Tibial artery (tissue), 4 donors: ENCODE measurements around the gene C12orf57.

Source experiments
- DNase-seq, 2 donors: peaks; one replicate each; pipeline ENCODE4 v3.0.0-alpha.2; 2019
- H3K27ac ChIP-seq, 2 donors: fragments of 200-600 bp; sonication (generic) in 1 of 2; 1 replicate in 1 of 2; 2 replicates in 1 of 2; pipeline ENCODE4 v1.5.1; 2018 to 2019; ENCODE audit warnings: mild to moderate bottlenecking in 1 of 2
- H3K27me3 ChIP-seq, 2 donors: fragments of 200-600 bp; sonication (generic) in 1 of 2; one replicate each; pipeline versions ENCODE4 v1.5.1 to v1.6.0; 2016 to 2019
- H3K36me3 ChIP-seq, 3 donors: fragments of 200-600 bp; sonication (generic) in 2 of 3; one replicate each; pipeline ENCODE4 v1.5.1; 2016 to 2019; ENCODE audit warnings: mild to moderate bottlenecking in 2 of 3
- H3K4me1 ChIP-seq, 4 donors: fragments of 200-600 bp; sonication (generic) in 2 of 4; 1 replicate in 3 of 4; 2 replicates in 1 of 4; pipeline ENCODE4 v1.5.1; 2016 to 2019
- H3K4me3 ChIP-seq, 2 donors: fragments of 200-600 bp; sonication (generic) in 1 of 2; 1 replicate in 1 of 2; 2 replicates in 1 of 2; pipeline ENCODE4 v1.5.1; 2018 to 2019; ENCODE audit warnings: mild to moderate bottlenecking in 2 of 2
- H3K9me3 ChIP-seq, 3 donors: fragments of 200-600 bp; sonication (generic) in 1 of 3; one replicate each; pipeline ENCODE4 v1.5.1; 2016 to 2019
- CTCF ChIP-seq, 2 experiments: fragments of 200-600 bp in 1 of 2; fragments of 450-650 bp in 1 of 2; IDR thresholded peaks; one replicate each; pipeline ENCODE4 v1.5.1; 2017 to 2019; ENCODE audit warnings: antibody characterized with exemption in 2 of 2, mild to moderate bottlenecking in 1 of 2, moderate library complexity in 1 of 2
- intact Hi-C: fragments of 100-400 bp; cut with DNase I; formaldehyde crosslinking; loops from one replicate; pipeline ENCODE4 v1.15.0; 2023; ENCODE audit warnings: low total_unique reads

The C12orf57 gene

GRCh38 chr12:6947615-6948014 lies 3.8 kb downstream of the C12orf57 start:
- Histone ChIP-seq H3K4me1 (peaks cover 0 to 28% (median 25%) of the 10 kb centered on the region in 4 donors), H3K27ac (no peak overlapping the region), H3K4me3 (no peak overlapping the region), H3K9me3 (no peaks in the 10 kb centered on the region), H3K36me3 (peaks cover 0 to 21% (median 14%) of the 10 kb centered on the region in 3 donors), H3K27me3 (no peaks in the 10 kb centered on the region)
- no peak for DNase-seq
- intact Hi-C loops, result loop anchor here (10.0 kb wide), 1 partner anchor 167 kb away; no protein-coding TSS in a partner anchor
- no peak for TF ChIP-seq CTCF (IDR thresholded peaks at IDR 0.05)

- no peaks in the 10 kb centered on the region for H3K9me3 ChIP-seq
- no peaks in the 10 kb centered on the region for H3K27me3 ChIP-seq
- no peak for DNase-seq
- no peak overlapping the region for H3K4me3 ChIP-seq
- no peak for TF ChIP-seq CTCF (IDR thresholded peaks at IDR 0.05)
- no peak overlapping the region for H3K27ac ChIP-seq
- intact Hi-C loops, result loop anchor here (10.0 kb wide), 1 partner anchor 166 kb away; no protein-coding TSS in a partner anchor
- H3K36me3 ChIP-seq, result peaks cover 0 to 21% (median 14%) of the 10 kb centered on the region in 3 donors
- H3K4me1 ChIP-seq, result peaks cover 0 to 20% (median 18%) of the 10 kb centered on the region in 4 donors
Observed at GRCh38 chr12:6948873-6949594, 5.2 kb downstream of the C12orf57 start.

GRCh38 chr12:6950401-6950801 lies 6.6 kb downstream of the C12orf57 start:
- Histone ChIP-seq H3K36me3 (peaks cover 0 to 26% (median 13%) of the 10 kb centered on the region in 3 donors), H3K4me3 (no peak overlapping the region), H3K27ac (no peak overlapping the region), H3K27me3 (no peaks in the 10 kb centered on the region), H3K4me1 (peaks cover 0 to 12% (median 12%) of the 10 kb centered on the region in 4 donors), H3K9me3 (no peaks in the 10 kb centered on the region)
- intact Hi-C loops, result no loop called here
- no peak for TF ChIP-seq CTCF (IDR thresholded peaks at IDR 0.05)
- DNase-seq, result no peak

DNA sequence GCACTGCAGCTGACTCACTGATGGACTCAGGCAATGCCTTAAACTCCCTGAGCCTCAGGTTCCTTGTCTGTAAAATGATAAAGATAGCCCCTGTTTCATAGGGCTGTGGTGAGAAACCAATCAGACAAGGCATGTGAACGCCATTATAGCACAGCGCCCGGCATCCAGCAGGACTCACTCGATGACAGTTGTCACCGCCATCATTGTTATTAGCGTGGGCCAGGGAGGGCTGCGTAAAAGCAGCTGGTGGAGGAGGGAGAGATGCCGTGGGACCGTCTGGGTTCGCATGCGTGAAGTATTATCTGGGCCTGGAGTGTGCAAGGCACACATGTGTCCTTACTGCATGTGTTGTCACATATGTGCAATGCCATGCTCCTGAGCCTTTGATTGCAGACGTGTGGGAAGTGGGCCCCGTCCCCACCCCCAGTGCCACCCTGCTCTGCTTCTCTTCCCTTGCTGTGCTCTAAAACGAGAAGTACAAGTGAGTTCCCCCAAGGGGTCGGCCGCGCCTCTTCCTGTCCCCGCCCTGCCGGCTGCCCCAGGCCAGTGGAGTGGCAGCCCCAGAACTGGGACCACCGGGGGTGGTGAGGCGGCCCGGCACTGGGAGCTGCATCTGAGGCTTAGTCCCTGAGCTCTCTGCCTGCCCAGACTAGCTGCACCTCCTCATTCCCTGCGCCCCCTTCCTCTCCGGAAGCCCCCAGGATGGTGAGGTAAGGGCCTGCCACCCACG lies 7.2 kb downstream of the C12orf57 start, which contains the start of gene PTPN6:
Gene PTPN6 (plus strand): TSS at position 546 of the 730 bp plus-strand sequence. CDS start 157 bp downstream, at position 703.
- peaks cover 0 to 7% (median 6%) of the 10 kb centered on the region in 4 donors for H3K4me1 ChIP-seq
- H3K4me3 ChIP-seq, result peak within 1 kb of the TSS; percentile 35 to 43
- no peak for TF ChIP-seq CTCF (IDR thresholded peaks at IDR 0.05)
- H3K36me3 ChIP-seq, result peaks cover 0 to 26% (median 7%) of the 10 kb centered on the region in 3 donors
- H3K27me3 ChIP-seq, result no peaks in the 10 kb centered on the region
- intact Hi-C loops, result no loop called here
- H3K27ac ChIP-seq, result peak within 1 kb of the TSS in 1 of 2 donors; percentile 36
- H3K9me3 ChIP-seq, result no peaks in the 10 kb centered on the region
- DNase-seq, result no peak

- DNase-seq, result no peak
- no peak for TF ChIP-seq CTCF (IDR thresholded peaks at IDR 0.05)
- no peaks in the 10 kb centered on the region for H3K27me3 ChIP-seq
- H3K36me3 ChIP-seq, result peaks cover 0 to 22% (median 5%) of the 10 kb centered on the region in 3 donors
- intact Hi-C loops, result no loop called here
- no peaks in the 10 kb centered on the region for H3K9me3 ChIP-seq
- no peaks in the 10 kb centered on the region for H3K4me1 ChIP-seq
- peak overlapping the region in 1 of 2 donors; percentile 36 for H3K27ac ChIP-seq
- H3K4me3 ChIP-seq, result peak overlapping the region; percentile 35 to 43
Observed at GRCh38 chr12:6951551-6952120, 7.8 kb downstream of the C12orf57 start.
